Measurements from ENCODE around the gene AMMECR1L. TPM values are rescaled to one million over a fixed set of nuclear protein-coding genes. Genes with fewer than 3 reads are reported as not detected.

The AMMECR1L gene
- total RNA-seq, 2 donors from 2014 or later: 21.7 to 22.0 TPM

DNA sequence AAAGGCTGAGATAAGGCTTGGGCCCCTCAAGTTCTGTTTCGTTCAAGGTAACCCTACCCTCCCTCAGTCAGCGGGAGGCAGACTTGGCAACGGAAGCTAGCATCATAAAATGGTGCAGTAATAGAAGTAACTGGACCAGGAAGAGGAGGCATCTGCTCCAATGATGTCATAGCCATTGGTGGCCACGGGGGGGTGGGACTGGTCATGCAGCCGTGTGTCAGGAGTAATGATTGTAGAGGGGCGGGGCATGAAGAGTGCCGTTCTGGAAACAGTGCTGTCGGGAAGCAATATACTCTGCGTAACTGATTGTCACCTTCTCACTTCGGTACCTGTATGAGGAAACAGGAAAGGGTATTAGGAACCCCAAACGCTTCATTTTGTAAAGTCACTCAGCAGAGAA is 20.9 kb downstream of the AMMECR1L start:
- WGBS, 2 experiments (ENCODE audit: insufficient coverage in 1 of 2, insufficient read length in 1 of 2): 92 to 95% methylated on average over 6 to 11 of the region's 11 CpGs
- peaks cover 62% of the 10 kb centered on the region for H3K36me3 Mint-ChIP-seq (ENCODE audit: low read depth)
- peak; percentile 52 for DNase-seq
- H3K4me1 Mint-ChIP-seq: peaks cover 12% of the 10 kb centered on the region
- no peaks in the 10 kb centered on the region for H3K4me1 ChIP-seq (ENCODE audit: control insufficient read depth, insufficient read depth, low read length)
- H3K9me3 Mint-ChIP-seq: no peaks in the 10 kb centered on the region
- H3K4me3 Mint-ChIP-seq: no peak overlapping the region
- no peaks in the 10 kb centered on the region for H3K27me3 ChIP-seq (ENCODE audit: control insufficient read depth, insufficient read depth, low read length, poor library complexity, severe bottlenecking)
- no peak for TF ChIP-seq CTCF (conservative IDR thresholded peaks at IDR 0.05)
- H3K9me3 ChIP-seq (ENCODE audit: control insufficient read depth, low read length): no peaks in the 10 kb centered on the region
- no peaks in the 10 kb centered on the region for H3K27me3 Mint-ChIP-seq (ENCODE audit: insufficient read depth)
- no peak overlapping the region for H3K4me3 ChIP-seq (ENCODE audit: low read length)
- H3K27ac Mint-ChIP-seq: no peak overlapping the region
- no peak overlapping the region for H3K9ac ChIP-seq (ENCODE audit: extremely low read depth, low read length, poor library complexity, severe bottlenecking)
- no peak overlapping the region for H3K27ac ChIP-seq (ENCODE audit: low read depth, low read length)
- H3K36me3 ChIP-seq (ENCODE audit: control insufficient read depth, insufficient read depth, low read length): peaks cover 67% of the 10 kb centered on the region

- no peak overlapping the region for H3K4me3 Mint-ChIP-seq
- peaks cover 38% of the 10 kb centered on the region for H3K36me3 Mint-ChIP-seq (ENCODE audit: low read depth)
- no peak for DNase-seq
- H3K27me3 Mint-ChIP-seq (ENCODE audit: insufficient read depth): no peaks in the 10 kb centered on the region
- Histone ChIP-seq H3K9me3 (ENCODE audit: control insufficient read depth, low read length) (no peaks in the 10 kb centered on the region), H3K9ac (ENCODE audit: extremely low read depth, low read length, poor library complexity, severe bottlenecking) (no peak overlapping the region), H3K36me3 (ENCODE audit: control insufficient read depth, insufficient read depth, low read length) (peaks cover 41% of the 10 kb centered on the region), H3K27me3 (ENCODE audit: control insufficient read depth, insufficient read depth, low read length, poor library complexity, severe bottlenecking) (no peaks in the 10 kb centered on the region), H3K27ac (ENCODE audit: low read depth, low read length) (no peak overlapping the region), H3K4me1 (ENCODE audit: control insufficient read depth, insufficient read depth, low read length) (no peaks in the 10 kb centered on the region), H3K4me3 (ENCODE audit: low read length) (no peak overlapping the region)
- no peaks in the 10 kb centered on the region for H3K9me3 Mint-ChIP-seq
- peaks cover 19% of the 10 kb centered on the region for H3K4me1 Mint-ChIP-seq
- WGBS, 2 experiments (ENCODE audit: insufficient coverage in 1 of 2, insufficient read length in 1 of 2): 92 to 95% methylated on average over 13 to 15 of the region's 15 CpGs
- H3K27ac Mint-ChIP-seq: no peak overlapping the region
- no peak for TF ChIP-seq CTCF (conservative IDR thresholded peaks at IDR 0.05)
Observed at GRCh38 chr2:127862228-127862627, 23.5 kb downstream of the AMMECR1L start.

GRCh38 chr2:127860130-127860529 is 25.6 kb downstream of the AMMECR1L start:
- H3K4me3 Mint-ChIP-seq: no peak overlapping the region

More at GRCh38 chr2:127860130-127860529, 25.6 kb downstream of the AMMECR1L start:
- Mint-ChIP-seq H3K27ac (no peak overlapping the region), H3K27me3 (ENCODE audit: insufficient read depth) (no peaks in the 10 kb centered on the region), H3K36me3 (ENCODE audit: low read depth) (peaks cover 22% of the 10 kb centered on the region), H3K9me3 (no peaks in the 10 kb centered on the region), H3K4me1 (peaks cover 25% of the 10 kb centered on the region)
- Histone ChIP-seq H3K9me3 (ENCODE audit: control insufficient read depth, low read length) (no peaks in the 10 kb centered on the region), H3K27ac (ENCODE audit: low read depth, low read length) (no peak overlapping the region), H3K9ac (ENCODE audit: extremely low read depth, low read length, poor library complexity, severe bottlenecking) (no peak overlapping the region), H3K4me3 (ENCODE audit: low read length) (no peak overlapping the region), H3K4me1 (ENCODE audit: control insufficient read depth, insufficient read depth, low read length) (no peaks in the 10 kb centered on the region), H3K27me3 (ENCODE audit: control insufficient read depth, insufficient read depth, low read length, poor library complexity, severe bottlenecking) (no peaks in the 10 kb centered on the region), H3K36me3 (ENCODE audit: control insufficient read depth, insufficient read depth, low read length) (peaks cover 23% of the 10 kb centered on the region)
- WGBS, 2 experiments (ENCODE audit: insufficient coverage in 1 of 2, insufficient read length in 1 of 2): 66 to 83% methylated on average over 3 to 5 of the region's 5 CpGs
- DNase-seq: no peak
- no peak for TF ChIP-seq CTCF (conservative IDR thresholded peaks at IDR 0.05)
